SK-N-SH (cell line): ENCODE measurements around the gene NKD1. TPM values are rescaled to one million over a fixed set of nuclear protein-coding genes. Genes with fewer than 3 reads are reported as not detected.

Experiments used
- CTCF ChIA-PET: fragments of 300-600, 350-600 bp; formaldehyde crosslinking; extraction: SDS; loops from one replicate; lab custom pipeline; 2021; lab: Yijun Ruan, JAX
- POLR2A ChIA-PET: fragments of 350-600 bp; sonication (Branson Sonifier 250); formaldehyde crosslinking; extraction: SDS; loops from one replicate; lab custom pipeline; 2020; ENCODE audit warnings: antibody characterized with exemption, inconsistent platforms; lab: Yijun Ruan, JAX
- DNase-seq: peaks from one replicate; pipeline ENCODE4 v3.0.0; 2012
- H2AFZ ChIP-seq: fragments of 200-600 bp; sonication (generic); 2 replicates; pipeline ENCODE4 v1.8.1; 2016; ENCODE audit warnings: antibody characterized with exemption, mild to moderate bottlenecking, low read depth
- H3F3A ChIP-seq: fragments of 200-600 bp; sonication (generic); replicated peaks from 2 replicates; pipeline ENCODE3; 2016; ENCODE audit warnings: antibody characterized with exemption, mild to moderate bottlenecking; ENCODE audit not compliant: insufficient read depth
- H3K27ac ChIP-seq, 2 experiments: fragments of 200-500 bp in 1 of 2; fragments of 200-600 bp in 1 of 2; sonication (Bioruptor generic) in 1 of 2; sonication (generic), shearing (Covaris generic) in 1 of 2; 2 replicates each; pipeline versions ENCODE4 v1.5.1 to v1.6.1; 2014 to 2016; ENCODE audit warnings: low read depth in 2 of 2, inconsistent platforms in 1 of 2, low read length in 1 of 2, mild to moderate bottlenecking in 1 of 2, mixed read lengths in 1 of 2
- H3K27me3 ChIP-seq: fragments of 200-600 bp; sonication (generic), shearing (Covaris generic); 2 replicates; pipeline ENCODE4 v1.6.1; 2016; ENCODE audit warnings: mixed run types; ENCODE audit not compliant: insufficient read depth
- H3K36me3 ChIP-seq, 2 experiments: fragments of 200-500 bp in 1 of 2; fragments of 200-600 bp in 1 of 2; sonication (Bioruptor generic) in 1 of 2; sonication (generic) in 1 of 2; replicated peaks in 1 of 2; 2 replicates each; pipeline versions ENCODE3 to v1.5.1; 2014 to 2016; ENCODE audit warnings: low read length in 1 of 2, mild to moderate bottlenecking in 1 of 2; ENCODE audit not compliant: insufficient read depth in 2 of 2, control insufficient read depth in 1 of 2
- H3K4me1 ChIP-seq, 2 experiments: fragments of 200-500 bp in 1 of 2; fragments of 200-600 bp in 1 of 2; sonication (Bioruptor generic) in 1 of 2; sonication (generic), shearing (Covaris generic) in 1 of 2; 2 replicates each; pipeline versions ENCODE4 v1.5.1 to v1.6.1; 2014 to 2016; ENCODE audit warnings: low read depth in 1 of 2, low read length in 1 of 2, mixed run types in 1 of 2; ENCODE audit not compliant: insufficient read depth in 2 of 2, control insufficient read depth in 1 of 2
- H3K4me2 ChIP-seq: fragments of 200-600 bp; sonication (generic), shearing (Covaris generic); 2 replicates; pipeline ENCODE4 v1.6.1; 2017; ENCODE audit warnings: mixed run types
- H3K4me3 ChIP-seq, 2 experiments: fragments of 200-500 bp in 1 of 2; fragments of 200-600 bp in 1 of 2; sonication (Bioruptor generic) in 1 of 2; sonication (generic), shearing (Covaris generic) in 1 of 2; 2 replicates each; pipeline versions ENCODE4 v1.5.1 to v1.8.1; 2014 to 2016; ENCODE audit warnings: low read depth in 2 of 2, inconsistent platforms in 1 of 2, low read length in 1 of 2, mild to moderate bottlenecking in 1 of 2, mixed read lengths in 1 of 2, moderate library complexity in 1 of 2
- H3K79me2 ChIP-seq: fragments of 200-600 bp; sonication (generic); 2 replicates; pipeline ENCODE4 v1.8.1; 2017; ENCODE audit warnings: mild to moderate bottlenecking; ENCODE audit not compliant: insufficient read depth
- H3K9ac ChIP-seq: fragments of 200-600 bp; sonication (generic); 2 replicates; pipeline ENCODE4 v1.6.1; 2017; ENCODE audit warnings: mixed run types
- H3K9me2 ChIP-seq: fragments of 200-600 bp; sonication (generic); 2 replicates; pipeline ENCODE4 v1.6.1; 2017; ENCODE audit warnings: mixed run types
- H3K9me3 ChIP-seq: fragments of 200-600 bp; sonication (generic); 2 replicates; pipeline ENCODE4 v1.6.1; 2017; ENCODE audit warnings: mixed run types, mild to moderate bottlenecking, moderate library complexity
- H4K20me1 ChIP-seq: fragments of 200-600 bp; sonication (generic); 2 replicates; pipeline ENCODE4 v1.6.1; 2017; ENCODE audit warnings: mild to moderate bottlenecking, mixed run types; ENCODE audit not compliant: insufficient read depth
- CHD2 ChIP-seq: fragments of 150-350 bp; IDR thresholded peaks from 2 replicates; pipeline ENCODE4 v1.6.1; 2018; ENCODE audit warnings: low read length; ENCODE audit not compliant: partially characterized antibody
- EZH2phosphoT487 ChIP-seq: fragments of 200-600 bp; sonication (generic); IDR thresholded peaks from 2 replicates; pipeline ENCODE4 v1.6.1; 2017; ENCODE audit warnings: low read depth, mixed run types, mild to moderate bottlenecking, antibody characterized with exemption, moderate library complexity, borderline replicate concordance
- FOSL2 ChIP-seq: IDR thresholded peaks from 2 replicates; pipeline ENCODE4 v1.4.0; 2012; ENCODE audit warnings: low read depth, mild to moderate bottlenecking, moderate library complexity, borderline replicate concordance
- FOXJ3 ChIP-seq: sonication (generic); formaldehyde crosslinking; IDR thresholded peaks from 2 replicates; pipeline ENCODE4 v1.5.1; 2020; ENCODE audit warnings: mild to moderate bottlenecking, missing genetic modification reagents
- FOXM1 ChIP-seq: IDR thresholded peaks from 2 replicates; pipeline ENCODE4 v1.4.0; 2012; ENCODE audit warnings: low read depth, mild to moderate bottlenecking
- GABPA ChIP-seq: IDR thresholded peaks from 2 replicates; pipeline ENCODE4 v1.4.0; 2012; ENCODE audit warnings: low read depth, mild to moderate bottlenecking
- GATA2 ChIP-seq: sonication (generic); formaldehyde crosslinking; IDR thresholded peaks from 2 replicates; pipeline ENCODE4 v1.5.0; 2020; ENCODE audit warnings: mild to moderate bottlenecking, missing genetic modification reagents
- JUND ChIP-seq: IDR thresholded peaks from 2 replicates; pipeline ENCODE4 v1.4.0; 2012
- MEF2A ChIP-seq: IDR thresholded peaks from 2 replicates; pipeline ENCODE4 v1.4.0; 2012; ENCODE audit warnings: low read depth, borderline replicate concordance
- MXI1 ChIP-seq: IDR thresholded peaks from 2 replicates; pipeline ENCODE4 v1.6.1; 2012; ENCODE audit warnings: mild to moderate bottlenecking, low read depth, low read length, improper control_type of control experiment
- NFIC ChIP-seq: IDR thresholded peaks from 2 replicates; pipeline ENCODE4 v1.4.0; 2012; ENCODE audit warnings: borderline replicate concordance
- POLR2AphosphoS5 ChIP-seq: IDR thresholded peaks from 2 replicates; pipeline ENCODE4 v1.6.1; 2012; ENCODE audit warnings: low read depth, low read length
- RFX5 ChIP-seq: IDR thresholded peaks from 2 replicates; pipeline ENCODE4 v1.6.1; 2012; ENCODE audit warnings: mild to moderate bottlenecking, improper control_type of control experiment, low read length
- RXRA ChIP-seq: IDR thresholded peaks from 2 replicates; pipeline ENCODE4 v1.4.0; 2012; ENCODE audit warnings: low read depth, mild to moderate bottlenecking, borderline replicate concordance
- SMC3 ChIP-seq: IDR thresholded peaks from 2 replicates; pipeline ENCODE4 v1.6.1; 2012; ENCODE audit warnings: low read depth, low read length, improper control_type of control experiment
- TAF1 ChIP-seq: IDR thresholded peaks from 2 replicates; pipeline ENCODE4 v1.6.1; 2012; ENCODE audit warnings: low read depth, mild to moderate bottlenecking, low read length, moderate library complexity, borderline replicate concordance
- TEAD4 ChIP-seq: IDR thresholded peaks from 2 replicates; pipeline ENCODE4 v1.4.0; 2012; ENCODE audit warnings: mild to moderate bottlenecking, borderline replicate concordance; ENCODE audit not compliant: insufficient read depth
- YY1 ChIP-seq: IDR thresholded peaks from 2 replicates; pipeline ENCODE4 v1.4.0; 2012; ENCODE audit warnings: low read depth, mild to moderate bottlenecking
- WGBS: methylation state at CpG from one replicate; pipeline ENCODE4 v1.1.6; 2017; ENCODE audit warnings: low lambda C conversion rate; 5-methylcytosine and 5-hydroxymethylcytosine counted together
- polyA plus RNA-seq, 3 experiments: library from polyadenylated mRNA; depleted of rRNA; stranded (reverse); fragments of >200 nt; gene quantifications; 2 replicates each; pipeline ENCODE4 v1.2.3, GENCODE V29; 2012
- TF ChIP-seq, protein P1 (sequence below): fragments of 150-350 bp; IDR thresholded peaks from 2 replicates; pipeline ENCODE4 v1.6.1; 2016; ENCODE audit warnings: mild to moderate bottlenecking, low read depth, low read length
- TF ChIP-seq, protein P2 (sequence below): IDR thresholded peaks from 2 replicates; pipeline ENCODE4; 2012
- TF ChIP-seq, protein P3 (sequence below): IDR thresholded peaks from 2 replicates; pipeline ENCODE4 v1.4.0; 2012; ENCODE audit warnings: low read depth, borderline replicate concordance
- TF ChIP-seq, protein P4 (sequence below): fragments of 150-350 bp; IDR thresholded peaks from 2 replicates; pipeline ENCODE4 v1.6.1; 2017; ENCODE audit warnings: antibody characterized with exemption, low read length, low read depth, borderline replicate concordance

Gene NKD1
- polyA plus RNA-seq, 1 of the 3 experiments (the other 2 are of a cell fraction): 0.02 TPM

DNA sequence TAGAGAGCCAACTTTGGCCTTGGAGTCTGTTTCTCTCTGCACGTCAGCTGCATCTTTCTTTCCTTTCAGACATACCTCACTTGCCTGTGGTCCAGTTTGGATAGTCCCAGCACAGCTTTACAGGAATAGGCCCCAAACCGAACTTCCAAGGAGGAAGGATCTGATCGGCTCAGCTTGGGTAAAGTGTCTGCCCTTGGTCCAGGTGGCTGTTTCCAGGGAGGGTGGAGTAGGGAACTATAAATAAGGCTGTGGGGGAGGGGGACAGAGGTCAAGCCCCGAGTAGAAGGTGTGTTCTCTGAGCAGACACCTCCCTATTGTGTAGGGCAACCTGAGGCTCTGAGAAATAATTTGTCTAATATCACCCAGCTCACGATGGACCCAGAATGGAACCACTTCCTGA is 29.2 kb upstream of the NKD1 start:
- no peak for DNase-seq

DNA sequence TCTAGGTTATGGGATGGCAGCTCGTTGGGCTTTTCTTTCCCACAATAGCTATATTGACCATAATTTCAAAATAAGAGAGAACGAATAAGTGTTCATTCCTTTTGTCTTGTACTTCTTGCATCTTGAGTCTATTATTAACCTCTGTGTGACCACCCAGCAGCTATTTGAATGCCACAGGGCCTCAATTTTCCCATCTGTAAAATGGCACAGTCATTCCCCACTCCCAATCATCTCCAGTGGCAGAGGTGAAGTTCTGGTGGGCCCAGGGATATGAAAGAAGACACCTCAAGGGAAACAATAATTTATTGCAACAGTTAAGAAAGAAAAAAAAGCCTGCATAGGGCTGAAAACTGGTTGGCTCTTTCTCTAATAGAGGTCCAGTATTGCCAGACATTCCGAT is 28.6 kb upstream of the NKD1 start:
- CTCF ChIA-PET: no interaction called here
- no peak overlapping the region for H3K4me2 ChIP-seq
- no peaks in the 10 kb centered on the region for H3K9me2 ChIP-seq
- H3K27ac ChIP-seq: no peak overlapping the region
- H3K79me2 ChIP-seq: no peaks in the 10 kb centered on the region
- no peaks in the 10 kb centered on the region for H3F3A ChIP-seq
- no peaks in the 10 kb centered on the region for H3K36me3 ChIP-seq
- H3K27me3 ChIP-seq: no peaks in the 10 kb centered on the region
- H4K20me1 ChIP-seq: no peaks in the 10 kb centered on the region
- no peaks in the 10 kb centered on the region for H3K4me1 ChIP-seq
- no peak overlapping the region for H3K4me3 ChIP-seq
- POLR2A ChIA-PET: interaction anchor here (0.7 kb wide), 1 partner anchor 12 kb away, joined by 4 read pairs; no protein-coding TSS in a partner anchor
- H2AFZ ChIP-seq: no peak overlapping the region
- 17% methylated on average over 3 of the region's 3 CpGs for WGBS
- no peak for DNase-seq
- H3K9ac ChIP-seq: no peak overlapping the region
- no peaks in the 10 kb centered on the region for H3K9me3 ChIP-seq
- TF ChIP-seq RXRA (no peak), SMC3 (no peak), FOXJ3 (CRISPR knock-in tag) (no peak), FOXM1 (no peak), TEAD4 (no peak)
- TF ChIP-seq, protein P1, sequence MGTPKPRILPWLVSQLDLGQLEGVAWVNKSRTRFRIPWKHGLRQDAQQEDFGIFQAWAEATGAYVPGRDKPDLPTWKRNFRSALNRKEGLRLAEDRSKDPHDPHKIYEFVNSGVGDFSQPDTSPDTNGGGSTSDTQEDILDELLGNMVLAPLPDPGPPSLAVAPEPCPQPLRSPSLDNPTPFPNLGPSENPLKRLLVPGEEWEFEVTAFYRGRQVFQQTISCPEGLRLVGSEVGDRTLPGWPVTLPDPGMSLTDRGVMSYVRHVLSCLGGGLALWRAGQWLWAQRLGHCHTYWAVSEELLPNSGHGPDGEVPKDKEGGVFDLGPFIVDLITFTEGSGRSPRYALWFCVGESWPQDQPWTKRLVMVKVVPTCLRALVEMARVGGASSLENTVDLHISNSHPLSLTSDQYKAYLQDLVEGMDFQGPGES: no peak
- TF ChIP-seq, protein P2, sequence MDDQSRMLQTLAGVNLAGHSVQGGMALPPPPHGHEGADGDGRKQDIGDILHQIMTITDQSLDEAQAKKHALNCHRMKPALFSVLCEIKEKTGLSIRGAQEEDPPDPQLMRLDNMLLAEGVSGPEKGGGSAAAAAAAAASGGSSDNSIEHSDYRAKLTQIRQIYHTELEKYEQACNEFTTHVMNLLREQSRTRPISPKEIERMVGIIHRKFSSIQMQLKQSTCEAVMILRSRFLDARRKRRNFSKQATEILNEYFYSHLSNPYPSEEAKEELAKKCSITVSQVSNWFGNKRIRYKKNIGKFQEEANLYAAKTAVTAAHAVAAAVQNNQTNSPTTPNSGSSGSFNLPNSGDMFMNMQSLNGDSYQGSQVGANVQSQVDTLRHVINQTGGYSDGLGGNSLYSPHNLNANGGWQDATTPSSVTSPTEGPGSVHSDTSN: no peak
- TF ChIP-seq, protein P3, sequence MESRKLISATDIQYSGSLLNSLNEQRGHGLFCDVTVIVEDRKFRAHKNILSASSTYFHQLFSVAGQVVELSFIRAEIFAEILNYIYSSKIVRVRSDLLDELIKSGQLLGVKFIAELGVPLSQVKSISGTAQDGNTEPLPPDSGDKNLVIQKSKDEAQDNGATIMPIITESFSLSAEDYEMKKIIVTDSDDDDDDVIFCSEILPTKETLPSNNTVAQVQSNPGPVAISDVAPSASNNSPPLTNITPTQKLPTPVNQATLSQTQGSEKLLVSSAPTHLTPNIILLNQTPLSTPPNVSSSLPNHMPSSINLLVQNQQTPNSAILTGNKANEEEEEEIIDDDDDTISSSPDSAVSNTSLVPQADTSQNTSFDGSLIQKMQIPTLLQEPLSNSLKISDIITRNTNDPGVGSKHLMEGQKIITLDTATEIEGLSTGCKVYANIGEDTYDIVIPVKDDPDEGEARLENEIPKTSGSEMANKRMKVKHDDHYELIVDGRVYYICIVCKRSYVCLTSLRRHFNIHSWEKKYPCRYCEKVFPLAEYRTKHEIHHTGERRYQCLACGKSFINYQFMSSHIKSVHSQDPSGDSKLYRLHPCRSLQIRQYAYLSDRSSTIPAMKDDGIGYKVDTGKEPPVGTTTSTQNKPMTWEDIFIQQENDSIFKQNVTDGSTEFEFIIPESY: no peak

More for the DNA sequence above, 29.2 kb upstream of the NKD1 start:
- Histone ChIP-seq H3K36me3 (no peaks in the 10 kb centered on the region), H3K9ac (no peak overlapping the region), H3K4me2 (no peak overlapping the region), H2AFZ (no peak overlapping the region), H3K79me2 (no peaks in the 10 kb centered on the region), H3K9me2 (no peaks in the 10 kb centered on the region), H3K4me3 (no peak overlapping the region), H3F3A (no peaks in the 10 kb centered on the region), H3K27me3 (no peaks in the 10 kb centered on the region), H3K27ac (no peak overlapping the region), H3K9me3 (no peaks in the 10 kb centered on the region), H4K20me1 (no peaks in the 10 kb centered on the region), H3K4me1 (no peaks in the 10 kb centered on the region)
- 27% methylated on average over 5 of the region's 5 CpGs for whole genome bisulfite sequencing
- CTCF ChIA-PET: no interaction called here
- TF ChIP-seq, protein P4, sequence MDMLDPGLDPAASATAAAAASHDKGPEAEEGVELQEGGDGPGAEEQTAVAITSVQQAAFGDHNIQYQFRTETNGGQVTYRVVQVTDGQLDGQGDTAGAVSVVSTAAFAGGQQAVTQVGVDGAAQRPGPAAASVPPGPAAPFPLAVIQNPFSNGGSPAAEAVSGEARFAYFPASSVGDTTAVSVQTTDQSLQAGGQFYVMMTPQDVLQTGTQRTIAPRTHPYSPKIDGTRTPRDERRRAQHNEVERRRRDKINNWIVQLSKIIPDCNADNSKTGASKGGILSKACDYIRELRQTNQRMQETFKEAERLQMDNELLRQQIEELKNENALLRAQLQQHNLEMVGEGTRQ: no peak
- TF ChIP-seq FOXJ3 (CRISPR knock-in tag) (no peak), TAF1 (no peak), FOSL2 (no peak), GABPA (no peak), JUND (no peak), MEF2A (no peak), NFIC (no peak), POLR2AphosphoS5 (no peak), MXI1 (no peak), CHD2 (no peak), GATA2 (CRISPR knock-in tag) (no peak), EZH2phosphoT487 (no peak), RXRA (no peak), RFX5 (no peak), SMC3 (no peak), YY1 (no peak)
- TF ChIP-seq, protein P3: no peak
- POLR2A ChIA-PET: no interaction called here
